ENCODE data around the gene KITLG.

DNA sequence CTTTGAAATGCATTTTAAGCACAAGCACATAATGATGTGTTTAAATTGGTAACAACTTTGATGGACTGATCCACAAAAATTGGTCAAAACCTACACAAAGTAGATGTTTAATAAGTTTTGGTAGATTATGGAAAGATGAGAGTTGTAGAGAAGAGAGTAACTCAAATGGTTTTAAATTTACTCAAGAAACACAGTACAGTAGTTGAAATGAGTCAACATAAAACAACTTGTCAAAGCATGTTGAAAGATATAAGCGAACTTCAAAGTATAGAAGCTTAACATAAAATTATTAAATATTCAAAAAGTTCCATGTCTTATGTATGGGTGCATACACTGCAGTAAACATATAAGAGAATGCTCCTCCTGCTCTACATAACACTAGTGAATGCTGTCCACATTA, 49.4 kb downstream of the KITLG start:
- TF ChIP-seq, protein P1, sequence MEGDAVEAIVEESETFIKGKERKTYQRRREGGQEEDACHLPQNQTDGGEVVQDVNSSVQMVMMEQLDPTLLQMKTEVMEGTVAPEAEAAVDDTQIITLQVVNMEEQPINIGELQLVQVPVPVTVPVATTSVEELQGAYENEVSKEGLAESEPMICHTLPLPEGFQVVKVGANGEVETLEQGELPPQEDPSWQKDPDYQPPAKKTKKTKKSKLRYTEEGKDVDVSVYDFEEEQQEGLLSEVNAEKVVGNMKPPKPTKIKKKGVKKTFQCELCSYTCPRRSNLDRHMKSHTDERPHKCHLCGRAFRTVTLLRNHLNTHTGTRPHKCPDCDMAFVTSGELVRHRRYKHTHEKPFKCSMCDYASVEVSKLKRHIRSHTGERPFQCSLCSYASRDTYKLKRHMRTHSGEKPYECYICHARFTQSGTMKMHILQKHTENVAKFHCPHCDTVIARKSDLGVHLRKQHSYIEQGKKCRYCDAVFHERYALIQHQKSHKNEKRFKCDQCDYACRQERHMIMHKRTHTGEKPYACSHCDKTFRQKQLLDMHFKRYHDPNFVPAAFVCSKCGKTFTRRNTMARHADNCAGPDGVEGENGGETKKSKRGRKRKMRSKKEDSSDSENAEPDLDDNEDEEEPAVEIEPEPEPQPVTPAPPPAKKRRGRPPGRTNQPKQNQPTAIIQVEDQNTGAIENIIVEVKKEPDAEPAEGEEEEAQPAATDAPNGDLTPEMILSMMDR (IDR thresholded peaks at IDR 0.05; ENCODE audit: poor library complexity): no peak
- TF ChIP-seq EZH2 (IDR thresholded peaks at IDR 0.05; ENCODE audit: borderline replicate concordance) (no peak), EZH2phosphoT487 (IDR thresholded peaks at IDR 0.05; ENCODE audit: low read depth, severe bottlenecking, unreplicated experiment) (no peak)
